ENCODE results near the gene ADAM23.

- TF ChIP-seq CTCF (conservative IDR thresholded peaks at IDR 0.05; ENCODE audit: low read depth in 2 of 2) (no peak), CREB1 (CRISPR knock-in tag; IDR thresholded peaks at IDR 0.05; ENCODE audit: low read depth) (no peak), EZH2 (IDR thresholded peaks at IDR 0.05; ENCODE audit: low read depth, unreplicated experiment) (no peak), POLR2AphosphoS5 (IDR thresholded peaks at IDR 0.05; ENCODE audit: low read depth) (no peak), EZH2phosphoT487 (IDR thresholded peaks at IDR 0.05; ENCODE audit: unreplicated experiment) (no peak), REST (IDR thresholded peaks at IDR 0.05; ENCODE audit: unreplicated experiment) (no peak), ETS1 (IDR thresholded peaks at IDR 0.05) (no peak)
Measured at GRCh38 chr2:206418968-206419367, 24.4 kb upstream of the ADAM23 start.

Data from GM23338 (cell line).